H9 (cell line): Measurements from ENCODE around the gene OR52N2. TPM values are rescaled to one million over a fixed set of nuclear protein-coding genes. Genes with fewer than 3 reads are reported as not detected.

Experiments
- DNase-seq: peaks from one replicate; pipeline ENCODE4 v3.0.0-alpha.2; 2017
- H2AFZ ChIP-seq: one replicate; pipeline ENCODE4 v1.6.1; 2013; ENCODE audit warnings: mild to moderate bottlenecking, low read length, control low read depth, moderate library complexity
- H2AK5ac ChIP-seq: 2 replicates; pipeline ENCODE4 v1.6.1; 2013; ENCODE audit warnings: low read length, control low read depth, mixed read lengths; ENCODE audit not compliant: insufficient read length
- H2BK120ac ChIP-seq: one replicate; pipeline ENCODE4 v1.6.1; 2013; ENCODE audit warnings: low read depth, mild to moderate bottlenecking, low read length, control low read depth, inconsistent platforms; ENCODE audit not compliant: poor library complexity, severe bottlenecking
- H2BK12ac ChIP-seq: 2 replicates; pipeline ENCODE4 v1.6.1; 2013; ENCODE audit warnings: low read length, control low read depth, mixed read lengths, low read depth; ENCODE audit not compliant: insufficient read length
- H2BK15ac ChIP-seq: 2 replicates; pipeline ENCODE4 v1.6.1; 2013; ENCODE audit warnings: low read depth, low read length, control low read depth
- H2BK20ac ChIP-seq: one replicate; pipeline ENCODE4 v1.6.1; 2013; ENCODE audit warnings: low read depth, mild to moderate bottlenecking, low read length, control low read depth, inconsistent platforms; ENCODE audit not compliant: poor library complexity, severe bottlenecking
- H2BK5ac ChIP-seq: 2 replicates; pipeline ENCODE4 v1.6.1; 2013; ENCODE audit warnings: low read length, control low read depth, mixed read lengths; ENCODE audit not compliant: insufficient read length
- H3K14ac ChIP-seq: 2 replicates; pipeline ENCODE4 v1.6.1; 2013; ENCODE audit warnings: low read length, control low read depth; ENCODE audit not compliant: insufficient read depth
- H3K18ac ChIP-seq: 2 replicates; pipeline ENCODE4 v1.6.1; 2013; ENCODE audit warnings: low read depth, mild to moderate bottlenecking, mixed read lengths, low read length, control low read depth; ENCODE audit not compliant: insufficient read length
- H3K23ac ChIP-seq: 2 replicates; pipeline ENCODE4 v1.6.1; 2013; ENCODE audit warnings: low read length, control low read depth, mixed read lengths, low read depth; ENCODE audit not compliant: insufficient read length
- H3K23me2 ChIP-seq: 2 replicates; pipeline ENCODE4 v1.6.1; 2013; ENCODE audit warnings: low read depth, mild to moderate bottlenecking, mixed read lengths, low read length, control low read depth; ENCODE audit not compliant: insufficient read length, poor library complexity, severe bottlenecking
- H3K27ac ChIP-seq: 2 replicates; pipeline ENCODE4 v1.5.1; 2013; ENCODE audit warnings: low read length, control low read depth, mixed read lengths, low read depth; ENCODE audit not compliant: insufficient read length
- H3K27me3 ChIP-seq: 2 replicates; pipeline ENCODE4 v1.6.1; 2013; ENCODE audit warnings: low read length, control low read depth, inconsistent platforms; ENCODE audit not compliant: insufficient read depth
- H3K4ac ChIP-seq: 2 replicates; pipeline ENCODE4 v1.6.1; 2013; ENCODE audit warnings: low read depth, mild to moderate bottlenecking, control low read depth, inconsistent platforms, low read length, moderate library complexity
- H3K4me1 ChIP-seq: 2 replicates; pipeline ENCODE4 v1.6.1; 2013; ENCODE audit warnings: low read length, control low read depth, inconsistent platforms; ENCODE audit not compliant: insufficient read depth
- H3K4me2 ChIP-seq: 2 replicates; pipeline ENCODE4 v1.6.1; 2013; ENCODE audit warnings: low read length, control low read depth, mixed read lengths; ENCODE audit not compliant: insufficient read length, insufficient read depth
- H3K56ac ChIP-seq: 2 replicates; pipeline ENCODE4 v1.6.1; 2013; ENCODE audit warnings: low read depth, mild to moderate bottlenecking, mixed read lengths, low read length, control low read depth; ENCODE audit not compliant: insufficient read length
- H3K79me1 ChIP-seq: 2 replicates; pipeline ENCODE4 v1.6.1; 2013; ENCODE audit warnings: low read depth, mild to moderate bottlenecking, moderate library complexity, low read length, control low read depth, inconsistent platforms; ENCODE audit not compliant: insufficient read depth, poor library complexity, severe bottlenecking
- H3K79me2 ChIP-seq: 2 replicates; pipeline ENCODE4 v1.6.1; 2013; ENCODE audit warnings: low read length, control low read depth, inconsistent platforms; ENCODE audit not compliant: insufficient read depth
- H3K9ac ChIP-seq: 2 replicates; pipeline ENCODE4 v1.6.1; 2013; ENCODE audit warnings: low read length, control low read depth, mixed read lengths; ENCODE audit not compliant: insufficient read length; ENCODE audit errors: extremely low read depth
- H3K9me3 ChIP-seq: one replicate; pipeline ENCODE4 v1.6.1; 2013; ENCODE audit warnings: low read depth, low read length, inconsistent platforms; ENCODE audit not compliant: control insufficient read depth
- H3T11ph ChIP-seq: one replicate; pipeline ENCODE4 v1.6.1; 2013; ENCODE audit warnings: mild to moderate bottlenecking, low read length, control low read depth, inconsistent platforms
- H4K20me1 ChIP-seq: one replicate; pipeline ENCODE4 v1.6.1; 2013; ENCODE audit not compliant: control insufficient read depth, insufficient read length, insufficient read depth
- H4K5ac ChIP-seq: 2 replicates; pipeline ENCODE4 v1.6.1; 2013; ENCODE audit warnings: low read depth, mild to moderate bottlenecking, mixed read lengths, low read length, control low read depth; ENCODE audit not compliant: insufficient read length
- H4K8ac ChIP-seq: replicated peaks from 2 replicates; pipeline ENCODE4 v1.6.1; 2013; ENCODE audit warnings: low read length, control low read depth, mixed read lengths, low read depth; ENCODE audit not compliant: insufficient read length
- H4K91ac ChIP-seq: 2 replicates; pipeline ENCODE4 v1.6.1; 2013; ENCODE audit warnings: low read depth, mild to moderate bottlenecking, moderate library complexity, mixed read lengths, low read length, control low read depth; ENCODE audit not compliant: insufficient read length
- H3K27ac Mint-ChIP-seq, 3 experiments: 2 replicates in 2 of 3; 3 replicates in 1 of 3; pipeline ENCODE4 v1.8.0; 2020 to 2021; ENCODE audit warnings: mixed read lengths in 3 of 3, mild to moderate bottlenecking in 1 of 3, moderate library complexity in 1 of 3
- H3K27me3 Mint-ChIP-seq: 2 replicates; pipeline ENCODE4 v1.8.0; 2021; ENCODE audit warnings: low read depth, mild to moderate bottlenecking, moderate library complexity, mixed read lengths
- H3K36me3 Mint-ChIP-seq, 3 experiments: 2 replicates in 2 of 3; 3 replicates in 1 of 3; pipeline ENCODE4 v1.8.0; 2020 to 2021; ENCODE audit warnings: low read depth in 3 of 3, mixed read lengths in 3 of 3; ENCODE audit not compliant: insufficient read depth in 1 of 3
- H3K4me1 Mint-ChIP-seq, 2 experiments: 2 replicates each; pipeline ENCODE4 v1.8.0; 2020; ENCODE audit warnings: mixed read lengths in 2 of 2
- H3K4me3 Mint-ChIP-seq, 2 experiments: 2 replicates in 1 of 2; 3 replicates in 1 of 2; pipeline ENCODE4 v1.8.0; 2020 to 2021; ENCODE audit warnings: mild to moderate bottlenecking in 2 of 2, mixed read lengths in 2 of 2, moderate library complexity in 1 of 2
- H3K9me3 Mint-ChIP-seq, 2 experiments: 2 replicates in 1 of 2; 3 replicates in 1 of 2; pipeline ENCODE4 v1.8.0; 2020; ENCODE audit warnings: mild to moderate bottlenecking in 2 of 2, mixed read lengths in 2 of 2, moderate library complexity in 1 of 2
- CTCF ChIP-seq: fragments of 200-600 bp; sonication (generic); conservative IDR thresholded peaks from 3 replicates; pipeline ENCODE4 v1.8.0; 2021; ENCODE audit warnings: antibody characterized with exemption, mild to moderate bottlenecking
- WGBS: extraction: QIAGEN DNeasy Blood & Tissue Kit; methylation state at CpG from one replicate; pipeline ENCODE4 v1.1.7; 2013; ENCODE audit warnings: missing lambda C conversion rate, low lambda C conversion rate, mixed read lengths; ENCODE audit not compliant: insufficient read length; ENCODE audit errors: extremely low coverage; 5-methylcytosine and 5-hydroxymethylcytosine counted together
- total RNA-seq: library from RNA; stranded (reverse); gene quantifications from 2 replicates; pipeline ENCODE4 v1.2.1, GENCODE V29; 2021

The OR52N2 gene
- total RNA-seq, 1 experiment from 2014 or later = not detected

GRCh38 chr11:5815534-5815933 lies 6.8 kb downstream of the OR52N2 start:
- Mint-ChIP-seq H3K27ac (no peak overlapping the region), H3K9me3 (no peaks in the 10 kb centered on the region), H3K4me1 (peaks cover 6 to 10% of the 10 kb centered on the region in 2 experiments), H3K27me3 (no peaks in the 10 kb centered on the region), H3K36me3 (no peaks in the 10 kb centered on the region), H3K4me3 (no peak overlapping the region)
- no peak overlapping the region for H3K23ac ChIP-seq
- H4K8ac ChIP-seq = no peak overlapping the region
- no peak overlapping the region for H2BK20ac ChIP-seq
- no peak overlapping the region for H2AK5ac ChIP-seq
- no peak overlapping the region for H3K9ac ChIP-seq
- H2BK120ac ChIP-seq = no peak overlapping the region
- no peak overlapping the region for H2BK15ac ChIP-seq
- H2BK12ac ChIP-seq = no peak overlapping the region
- H4K5ac ChIP-seq = no peak overlapping the region
- no peaks in the 10 kb centered on the region for H3K9me3 ChIP-seq
- H3T11ph ChIP-seq = no peak overlapping the region
- no peaks in the 10 kb centered on the region for H3K79me1 ChIP-seq
- no peaks in the 10 kb centered on the region for H3K23me2 ChIP-seq
- no peak overlapping the region for H3K14ac ChIP-seq
- no peak overlapping the region for H2BK5ac ChIP-seq
- H4K91ac ChIP-seq = no peak overlapping the region
- H4K20me1 ChIP-seq = no peaks in the 10 kb centered on the region
- H3K79me2 ChIP-seq = no peaks in the 10 kb centered on the region
- no peaks in the 10 kb centered on the region for H3K4me1 ChIP-seq
- no CpG with 5 or more reads among the region's 4 CpGs for WGBS
- H3K56ac ChIP-seq = no peak overlapping the region
- H3K27ac ChIP-seq = no peak overlapping the region
- no peak for TF ChIP-seq CTCF
- no peak for DNase-seq
- no peaks in the 10 kb centered on the region for H3K27me3 ChIP-seq
- no peak overlapping the region for H3K18ac ChIP-seq
- no peak overlapping the region for H2AFZ ChIP-seq
- no peak overlapping the region for H3K4me2 ChIP-seq
- H3K4ac ChIP-seq = no peak overlapping the region
